ENCODE measurements around the gene UGGT2.
"Not testable (repeated sequence)": the region's sequence is repeated elsewhere in the genome, so short reads cannot be mapped to it uniquely, and the experiment has no call there.

The UGGT2 gene

DNA sequence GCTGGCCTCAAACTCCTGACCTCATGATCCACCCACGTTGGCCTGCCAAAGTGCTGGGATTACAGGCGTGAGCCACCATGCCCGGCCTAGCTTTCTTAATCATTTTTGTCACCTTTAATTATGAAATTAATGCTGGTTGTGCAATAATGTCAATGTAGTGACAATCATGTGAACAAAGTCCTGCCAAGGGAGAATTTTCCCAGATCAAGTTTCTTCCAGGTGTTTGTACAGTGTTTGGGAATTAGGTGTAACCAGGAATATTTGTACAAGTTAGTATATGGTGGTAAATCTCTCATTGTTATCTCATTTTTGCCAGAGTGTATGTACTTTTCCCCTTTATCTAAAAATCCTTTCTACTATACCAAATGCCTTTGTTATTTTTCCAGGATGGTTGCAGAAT lies 171.1 kb downstream of the UGGT2 start:
- DNase-seq (ENCODE audit: low spot score): no peak

DNA sequence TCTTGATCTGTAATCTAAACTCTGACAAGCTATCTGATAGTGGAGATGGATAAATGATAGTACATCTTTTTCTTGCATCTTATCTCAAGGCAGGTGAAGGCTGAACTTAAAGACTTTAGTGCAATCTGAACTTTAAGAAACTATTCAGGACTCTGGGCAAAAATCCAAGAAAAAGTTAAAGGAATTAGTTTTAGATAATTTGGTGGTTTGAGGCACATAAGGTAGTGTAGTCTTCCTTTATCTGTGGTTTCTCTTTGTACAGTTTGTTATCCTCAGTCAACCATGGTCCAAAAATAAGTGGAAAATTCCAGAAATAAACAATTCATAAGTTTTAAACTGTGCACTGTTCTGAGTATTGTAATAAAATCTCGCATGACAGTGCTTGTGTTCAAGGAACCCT lies 172.9 kb downstream of the UGGT2 start:
- no peak for DNase-seq (ENCODE audit: low spot score)

GRCh38 chr13:95874286-95874685 lies 178.9 kb downstream of the UGGT2 start:
- no peak for DNase-seq (ENCODE audit: low spot score)

DNA sequence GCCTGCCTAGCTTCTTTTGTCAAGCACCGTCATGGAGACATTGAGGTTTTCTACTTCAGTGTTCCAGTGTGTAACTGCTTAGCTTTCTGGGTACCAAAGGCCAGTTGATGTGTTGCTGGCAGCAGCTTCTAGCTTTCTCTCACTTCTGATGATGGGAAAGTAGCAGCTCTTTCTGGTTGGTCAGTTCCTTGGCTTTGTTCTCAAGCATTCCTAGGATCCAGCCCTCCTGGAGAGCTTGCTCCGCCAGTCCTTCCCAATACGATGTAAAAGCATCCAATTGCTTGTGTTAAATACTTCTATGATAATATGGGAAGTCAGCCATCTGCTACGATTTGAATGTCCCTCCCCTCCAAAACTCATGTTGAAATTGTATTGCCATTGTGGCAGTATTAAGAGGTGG lies 182.8 kb downstream of the UGGT2 start:
- DNase-seq (ENCODE audit: low spot score): no peak

GRCh38 chr13:95865080-95865615 lies 188.1 kb downstream of the UGGT2 start:
- no peak for DNase-seq (ENCODE audit: low spot score)

- DNase-seq (ENCODE audit: low spot score): peak; percentile 2
These were observed 190.8 kb downstream of the UGGT2 start for GRCh38 chr13:95862408-95862807.

DNA sequence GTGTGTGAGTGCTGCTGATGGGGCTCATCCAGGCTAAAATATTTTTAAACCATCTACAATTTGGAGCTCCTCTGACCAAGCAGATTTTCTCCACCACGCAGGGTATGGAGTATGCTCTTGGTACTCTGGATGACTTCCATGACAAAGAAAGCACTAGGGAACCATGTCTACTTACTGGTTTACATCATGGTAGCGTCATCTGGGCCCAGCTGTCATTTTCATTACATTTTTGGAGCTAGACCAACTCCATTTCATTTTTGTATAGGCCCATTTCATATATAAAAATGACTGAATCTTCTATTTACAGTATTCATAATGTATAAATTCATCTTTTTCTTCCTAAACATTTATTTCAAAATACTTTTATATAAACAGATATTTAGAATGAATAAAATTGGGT lies 191.9 kb downstream of the UGGT2 start:
- DNase-seq (ENCODE audit: low spot score): no peak

GRCh38 chr13:95858286-95859075 lies 194.7 kb downstream of the UGGT2 start:
- DNase-seq (ENCODE audit: low spot score): no peak

- DNase-seq (ENCODE audit: low spot score): not testable (repeated sequence)
These were observed 207.5 kb downstream of the UGGT2 start for GRCh38 chr13:95845656-95846055.

- DNase-seq (ENCODE audit: low spot score): no peak
These were observed 210.3 kb downstream of the UGGT2 start for GRCh38 chr13:95842898-95843297.

GRCh38 chr13:95841894-95842293 lies 211.3 kb downstream of the UGGT2 start:
- no peak for DNase-seq (ENCODE audit: low spot score)

DNA sequence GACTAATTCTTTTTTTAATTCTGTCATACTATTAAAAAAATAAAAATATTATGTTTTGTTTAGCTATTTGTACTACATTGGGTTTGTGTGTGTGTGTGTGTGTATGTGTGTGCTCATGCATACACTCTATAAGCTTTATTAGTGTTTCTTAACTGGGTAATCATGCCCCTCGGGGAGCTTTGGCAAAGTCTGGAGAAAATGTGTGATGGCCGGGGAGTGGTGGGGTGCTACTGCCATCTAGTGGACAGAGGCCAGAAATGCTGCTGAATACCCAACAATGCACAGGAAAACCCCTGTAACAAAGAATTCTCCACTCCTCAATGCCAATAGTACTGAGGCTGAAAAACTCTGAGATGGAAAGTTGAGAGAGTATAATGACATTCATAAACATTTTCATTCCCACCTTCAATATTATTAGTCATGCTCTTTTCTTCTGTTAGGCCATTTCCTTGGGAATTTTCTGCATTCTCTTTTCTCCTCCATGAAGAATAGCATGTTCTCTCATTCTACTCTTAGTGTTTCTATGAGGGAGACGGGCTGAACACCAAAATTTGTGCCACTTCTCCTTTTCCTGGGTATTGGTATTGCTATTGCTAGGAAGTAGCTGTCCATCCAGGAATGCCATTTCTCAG lies 219.0 kb downstream of the UGGT2 start:
- DNase-seq (ENCODE audit: low spot score): peak; percentile 79

- no peak for DNase-seq (ENCODE audit: low spot score)
These were observed 219.5 kb downstream of the UGGT2 start for GRCh38 chr13:95833719-95834118.

GRCh38 chr13:95833126-95833525 lies 220.1 kb downstream of the UGGT2 start:
- no peak for DNase-seq (ENCODE audit: low spot score)

GRCh38 chr13:95822303-95822702 lies 230.9 kb downstream of the UGGT2 start:
- no peak for DNase-seq (ENCODE audit: low spot score)

DNA sequence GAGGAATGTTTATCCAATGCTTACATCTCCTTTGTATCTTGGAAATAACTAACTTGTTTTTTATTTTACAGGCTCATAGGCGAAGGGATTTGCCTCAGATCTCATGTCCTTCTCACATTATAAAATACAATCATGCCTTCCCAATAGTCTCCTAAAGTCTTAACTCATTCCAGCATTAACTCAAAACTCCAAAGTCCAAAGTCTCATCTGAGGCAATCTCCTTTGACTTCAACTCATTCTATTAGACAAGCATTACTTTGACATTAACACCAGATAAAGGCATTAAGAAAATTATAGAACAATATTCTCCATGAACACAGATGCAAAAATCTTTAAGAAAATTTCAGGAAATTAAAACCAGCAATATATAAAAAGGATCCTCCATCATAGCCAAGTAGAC lies 238.7 kb downstream of the UGGT2 start:
- no peak for DNase-seq (ENCODE audit: low spot score)

- DNase-seq (ENCODE audit: low spot score): no peak
These were observed 240.1 kb downstream of the UGGT2 start for GRCh38 chr13:95813139-95813538.

DNA sequence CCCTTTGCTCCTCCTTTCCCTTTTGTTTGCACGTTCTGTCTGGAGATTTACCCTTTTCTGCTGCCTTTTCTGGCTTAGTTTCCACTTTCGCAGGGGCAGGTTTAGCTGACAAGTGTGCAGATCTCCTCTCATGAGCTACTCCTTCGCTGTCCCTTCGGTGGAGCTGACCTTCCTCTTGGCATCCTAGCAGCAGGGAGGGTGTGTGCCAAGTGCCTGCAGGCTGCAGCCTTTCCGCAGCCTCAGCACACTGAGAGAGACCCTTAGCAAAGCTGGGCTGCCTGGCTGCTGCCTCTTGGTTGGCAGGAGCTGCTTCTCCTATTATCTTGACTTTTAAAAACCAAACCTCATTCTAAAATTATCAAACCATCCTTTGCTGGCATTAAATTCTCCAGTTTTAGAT lies 243.8 kb downstream of the UGGT2 start:
- DNase-seq (ENCODE audit: low spot score): no peak

- no peak for DNase-seq (ENCODE audit: low spot score)
These were observed 247.3 kb downstream of the UGGT2 start for GRCh38 chr13:95805921-95806320.

- no peak for DNase-seq (ENCODE audit: low spot score)
These were observed 251.4 kb downstream of the UGGT2 start for GRCh38 chr13:95801825-95802224.

DNA sequence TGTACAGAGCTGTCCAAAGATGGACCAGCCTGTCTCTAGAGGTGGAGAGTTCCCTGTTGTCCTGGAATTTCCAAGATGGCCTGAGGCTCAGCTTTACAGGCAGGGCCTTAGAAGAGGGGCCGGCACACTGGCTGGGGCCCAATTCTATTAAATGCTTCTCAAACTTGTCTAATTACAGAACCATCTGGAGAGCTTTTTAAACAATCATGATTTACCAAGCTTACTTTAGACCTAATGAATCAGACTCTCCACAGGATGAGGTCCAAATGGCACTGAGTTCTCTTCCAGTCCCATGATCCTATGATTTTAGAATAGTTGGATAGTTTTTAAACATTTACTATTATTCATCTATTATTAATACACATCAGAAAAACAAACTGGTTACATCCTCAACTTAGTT lies 252.8 kb downstream of the UGGT2 start:
- no peak for DNase-seq (ENCODE audit: low spot score)

DNA sequence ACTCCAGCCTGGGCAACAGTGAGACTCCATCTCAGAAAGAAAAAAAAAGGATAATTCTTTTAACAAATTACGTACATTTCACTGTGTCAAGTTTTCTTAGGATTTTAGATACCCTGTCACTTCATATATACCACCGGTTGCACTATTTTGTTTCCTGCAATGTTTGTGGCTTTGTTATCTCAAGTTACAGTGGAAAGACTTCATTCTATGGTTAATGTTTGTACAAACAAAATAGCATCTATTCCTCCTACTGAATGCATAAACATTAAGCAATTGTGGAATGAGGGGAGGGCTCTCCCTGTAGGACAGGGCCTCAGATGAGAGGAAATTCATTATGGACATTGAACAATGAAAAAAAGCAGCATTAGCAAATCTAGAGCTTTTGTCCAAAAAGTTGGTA lies 256.2 kb downstream of the UGGT2 start:
- DNase-seq (ENCODE audit: low spot score): no peak

GRCh38 chr13:95793781-95794180 lies 259.4 kb downstream of the UGGT2 start:
- no peak for DNase-seq (ENCODE audit: low spot score)
